Mesenchymal stem cell (in vitro differentiated cells and primary cell): ENCODE results near the gene COX7B2.
A peak's percentile ranks its signal among the peaks of the same experiment; 100 is the strongest.

Experiments used
- DNase-seq: peaks from one replicate; pipeline ENCODE4 v3.0.0-alpha.2; 2013
- H2AFZ ChIP-seq: one replicate; pipeline ENCODE4 v1.6.1; 2013; ENCODE audit warnings: low read depth, mild to moderate bottlenecking, control low read depth, inconsistent platforms, low read length, moderate library complexity
- H2AK5ac ChIP-seq: 2 replicates; pipeline ENCODE4 v1.6.1; 2013; ENCODE audit warnings: low read length, moderate library complexity, mild to moderate bottlenecking, inconsistent platforms; ENCODE audit not compliant: severe bottlenecking
- H2BK120ac ChIP-seq: one replicate; pipeline ENCODE4 v1.6.1; 2013; ENCODE audit warnings: low read depth, mild to moderate bottlenecking, inconsistent platforms, low read length, moderate library complexity
- H2BK12ac ChIP-seq, 2 experiments: one replicate each; pipeline ENCODE4 v1.6.1; 2013; ENCODE audit warnings: inconsistent platforms in 2 of 2, low read length in 2 of 2, mild to moderate bottlenecking in 2 of 2, moderate library complexity in 2 of 2, control low read depth in 1 of 2
- H2BK15ac ChIP-seq: one replicate; pipeline ENCODE4 v1.6.1; 2013; ENCODE audit warnings: mild to moderate bottlenecking, low read depth, inconsistent platforms; ENCODE audit not compliant: poor library complexity, severe bottlenecking
- H2BK5ac ChIP-seq: 2 replicates; pipeline ENCODE4 v1.6.1; 2013; ENCODE audit warnings: low read depth, mild to moderate bottlenecking, low read length, control low read depth, inconsistent platforms; ENCODE audit not compliant: poor library complexity, severe bottlenecking
- H3K14ac ChIP-seq, 2 experiments: one replicate each; pipeline ENCODE4 v1.6.1; 2013; ENCODE audit warnings: inconsistent platforms in 2 of 2, low read length in 2 of 2, control low read depth in 1 of 2, mild to moderate bottlenecking in 1 of 2, moderate library complexity in 1 of 2
- H3K18ac ChIP-seq, 2 experiments: one replicate each; pipeline ENCODE4 v1.6.1; 2013; ENCODE audit warnings: inconsistent platforms in 2 of 2, low read length in 2 of 2, control low read depth in 1 of 2, low read depth in 1 of 2, mild to moderate bottlenecking in 1 of 2
- H3K23ac ChIP-seq, 2 experiments: one replicate each; pipeline ENCODE4 v1.6.1; 2013; ENCODE audit warnings: inconsistent platforms in 2 of 2, low read length in 2 of 2, mild to moderate bottlenecking in 2 of 2, moderate library complexity in 2 of 2, control low read depth in 1 of 2
- H3K27ac ChIP-seq: 2 replicates; pipeline ENCODE4 v1.5.1; 2013; ENCODE audit warnings: mild to moderate bottlenecking, moderate library complexity, low read length, control low read depth, inconsistent platforms; ENCODE audit not compliant: poor library complexity, severe bottlenecking
- H3K27me3 ChIP-seq, 2 experiments: 2 replicates each; pipeline versions ENCODE4 v1.6.1 to v1.7.0; 2013; ENCODE audit warnings: low read length in 2 of 2, mild to moderate bottlenecking in 2 of 2, moderate library complexity in 2 of 2, control low read depth in 1 of 2, inconsistent platforms in 1 of 2; ENCODE audit not compliant: control insufficient read depth in 1 of 2, insufficient read depth in 1 of 2
- H3K36me3 ChIP-seq, 2 experiments: 2 replicates each; pipeline versions ENCODE4 v1.6.1 to v1.7.0; 2013; ENCODE audit warnings: low read length in 2 of 2, control low read depth in 1 of 2, inconsistent platforms in 1 of 2, low read depth in 1 of 2, mild to moderate bottlenecking in 1 of 2; ENCODE audit not compliant: insufficient read depth in 2 of 2, control insufficient read depth in 1 of 2
- H3K4ac ChIP-seq, 2 experiments: one replicate each; pipeline ENCODE4 v1.6.1; 2013; ENCODE audit warnings: inconsistent platforms in 2 of 2, low read length in 2 of 2, mild to moderate bottlenecking in 2 of 2, moderate library complexity in 2 of 2, control low read depth in 1 of 2, low read depth in 1 of 2
- H3K4me1 ChIP-seq: 2 replicates; pipeline ENCODE4 v1.6.1; 2013; ENCODE audit warnings: low read depth, low read length, control low read depth; ENCODE audit not compliant: control insufficient read depth, insufficient read depth
- H3K4me2 ChIP-seq: 2 replicates; pipeline ENCODE4 v1.6.1; 2013; ENCODE audit warnings: low read length, mild to moderate bottlenecking, inconsistent platforms; ENCODE audit not compliant: poor library complexity, severe bottlenecking
- H3K4me3 ChIP-seq, 2 experiments: 2 replicates each; pipeline versions ENCODE4 v1.5.1 to v1.7.0; 2013; ENCODE audit warnings: low read length in 2 of 2, mild to moderate bottlenecking in 2 of 2, control low read depth in 1 of 2, low read depth in 1 of 2; ENCODE audit not compliant: insufficient read depth in 1 of 2
- H3K79me1 ChIP-seq: replicated peaks from 2 replicates; pipeline ENCODE4 v1.6.1; 2013; ENCODE audit warnings: mild to moderate bottlenecking, control low read depth, low read length, inconsistent platforms; ENCODE audit not compliant: poor library complexity, severe bottlenecking
- H3K9ac ChIP-seq: 2 replicates; pipeline ENCODE4 v1.7.0; 2013; ENCODE audit warnings: mild to moderate bottlenecking, low read length, moderate library complexity
- H3K9me3 ChIP-seq: 2 replicates; pipeline ENCODE4 v1.7.0; 2013; ENCODE audit warnings: mild to moderate bottlenecking, low read length; ENCODE audit not compliant: control insufficient read depth
- H4K8ac ChIP-seq: one replicate; pipeline ENCODE4 v1.6.1; 2013; ENCODE audit warnings: inconsistent platforms, mild to moderate bottlenecking, low read length, moderate library complexity
- H4K91ac ChIP-seq: one replicate; pipeline ENCODE4 v1.6.1; 2013; ENCODE audit warnings: mild to moderate bottlenecking, low read length, inconsistent platforms
- WGBS: methylation state at CpG from one replicate; pipeline ENCODE4 v1.1.7; 2013; ENCODE audit warnings: mixed read lengths; 5-methylcytosine and 5-hydroxymethylcytosine counted together

Gene COX7B2

DNA sequence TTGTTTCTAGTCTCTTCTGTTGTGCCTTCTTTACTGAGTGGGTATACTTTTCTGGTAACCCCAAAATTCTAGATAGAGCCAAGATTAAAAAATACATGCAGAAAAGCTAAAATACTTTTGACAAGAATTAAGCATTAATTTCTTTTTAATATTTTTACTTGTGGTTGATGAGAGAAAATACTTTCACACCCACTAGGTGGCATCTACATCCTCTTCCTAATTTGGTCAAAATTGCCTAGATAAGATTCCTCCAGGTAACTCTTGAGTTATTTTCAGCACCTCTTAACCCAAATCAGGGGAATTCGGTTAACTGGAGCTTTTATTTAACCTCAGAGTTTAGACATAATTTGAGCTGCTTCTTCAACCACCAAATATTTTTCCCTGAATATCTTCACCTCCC lies 28.4 kb upstream of the COX7B2 start:
- Histone ChIP-seq H3K23ac (no peak overlapping the region), H2AFZ (no peak overlapping the region), H2BK120ac (no peak overlapping the region), H3K4me2 (no peak overlapping the region), H3K4me1 (no peaks in the 10 kb centered on the region), H3K27ac (no peak overlapping the region), H2AK5ac (no peak overlapping the region), H3K79me1 (no peaks in the 10 kb centered on the region), H2BK5ac (no peak overlapping the region), H3K9me3 (no peaks in the 10 kb centered on the region), H2BK12ac (no peak overlapping the region), H2BK15ac (no peak overlapping the region), H3K4me3 (no peak overlapping the region), H4K8ac (no peak overlapping the region), H4K91ac (no peak overlapping the region), H3K27me3 (no peaks in the 10 kb centered on the region), H3K9ac (no peak overlapping the region), H3K4ac (no peak overlapping the region), H3K18ac (no peak overlapping the region), H3K14ac (no peak overlapping the region), H3K36me3 (no peaks in the 10 kb centered on the region)
- WGBS = 80% methylated on average over 1 of the region's 1 CpG
- DNase-seq = no peak

- Histone ChIP-seq H2BK5ac (no peak overlapping the region), H4K8ac (no peak overlapping the region), H3K4me3 (no peak overlapping the region), H3K18ac (no peak overlapping the region), H3K79me1 (no peaks in the 10 kb centered on the region), H3K23ac (no peak overlapping the region), H2BK12ac (no peak overlapping the region), H3K9ac (no peak overlapping the region), H3K14ac (no peak overlapping the region), H2BK120ac (no peak overlapping the region), H3K4me1 (no peaks in the 10 kb centered on the region), H4K91ac (no peak overlapping the region), H2AFZ (no peak overlapping the region), H3K4me2 (no peak overlapping the region), H2BK15ac (no peak overlapping the region), H2AK5ac (no peak overlapping the region), H3K36me3 (no peaks in the 10 kb centered on the region), H3K27me3 (no peaks in the 10 kb centered on the region), H3K4ac (no peak overlapping the region), H3K9me3 (no peaks in the 10 kb centered on the region), H3K27ac (no peak overlapping the region)
- 90% methylated on average over 1 of the region's 2 CpGs for WGBS
- DNase-seq = no peak
These were observed 25.7 kb upstream of the COX7B2 start for GRCh38 chr4:46934726-46935125.

DNA sequence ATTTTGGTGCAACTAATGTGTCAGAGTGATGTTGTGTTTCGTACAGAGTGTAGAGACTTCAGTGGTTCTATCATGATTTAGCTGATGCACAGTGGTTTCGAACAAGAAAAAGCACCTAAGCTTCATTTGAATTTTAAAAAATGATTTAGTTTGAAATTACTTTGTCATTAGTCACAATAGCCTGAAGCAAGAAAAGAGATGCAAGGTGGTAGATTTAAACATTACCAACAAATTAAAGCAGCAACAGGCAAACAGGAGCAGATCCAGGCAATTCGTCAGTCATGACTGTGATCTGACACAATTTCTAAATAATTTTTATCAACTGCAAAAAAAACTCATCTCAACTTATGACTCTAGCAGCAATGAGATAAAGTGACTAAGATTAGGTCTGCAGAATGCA lies 24.6 kb upstream of the COX7B2 start:
- Histone ChIP-seq H3K79me1 (no peaks in the 10 kb centered on the region), H2BK12ac (no peak overlapping the region), H2BK120ac (no peak overlapping the region), H3K4me3 (no peak overlapping the region), H3K27ac (no peak overlapping the region), H3K14ac (no peak overlapping the region), H2BK5ac (no peak overlapping the region), H3K27me3 (no peaks in the 10 kb centered on the region), H3K4me2 (no peak overlapping the region), H3K4me1 (no peaks in the 10 kb centered on the region), H3K9ac (no peak overlapping the region), H4K91ac (no peak overlapping the region), H3K18ac (no peak overlapping the region), H3K23ac (no peak overlapping the region), H3K4ac (no peak overlapping the region), H2AK5ac (no peak overlapping the region), H3K36me3 (no peaks in the 10 kb centered on the region), H2BK15ac (no peak overlapping the region), H2AFZ (no peak overlapping the region), H4K8ac (no peak overlapping the region), H3K9me3 (no peaks in the 10 kb centered on the region)
- WGBS = 80% methylated on average over 2 of the region's 3 CpGs
- DNase-seq = no peak

DNA sequence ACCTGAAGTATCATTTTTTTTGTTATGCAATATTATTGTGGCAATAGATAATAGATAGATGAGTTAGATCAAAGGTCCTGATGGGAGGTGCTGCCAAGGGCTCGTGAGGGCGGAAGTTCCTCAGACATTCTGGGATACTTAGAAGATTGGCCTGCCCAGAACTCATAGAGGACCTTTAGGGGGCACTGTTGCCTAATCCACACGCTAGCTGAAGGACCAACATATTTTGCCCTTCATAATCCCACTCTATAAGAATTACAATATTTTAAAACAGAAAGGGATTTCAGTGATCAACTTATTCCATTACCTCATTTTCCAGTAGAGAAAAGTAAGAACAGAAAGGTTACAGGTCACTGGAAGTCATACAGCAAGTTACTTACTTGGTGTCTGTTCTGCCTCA lies 22.9 kb upstream of the COX7B2 start:
- Histone ChIP-seq H3K14ac (no peak overlapping the region), H2AFZ (no peak overlapping the region), H2BK5ac (no peak overlapping the region), H2BK12ac (no peak overlapping the region), H3K4me1 (no peaks in the 10 kb centered on the region), H3K27ac (no peak overlapping the region), H4K8ac (no peak overlapping the region), H3K79me1 (no peaks in the 10 kb centered on the region), H4K91ac (no peak overlapping the region), H3K18ac (no peak overlapping the region), H3K9me3 (no peaks in the 10 kb centered on the region), H3K27me3 (peaks cover 0 to 3% of the 10 kb centered on the region in 2 experiments), H3K4me3 (no peak overlapping the region), H3K23ac (no peak overlapping the region), H2AK5ac (no peak overlapping the region), H3K4ac (no peak overlapping the region), H3K4me2 (no peak overlapping the region), H2BK15ac (no peak overlapping the region), H3K36me3 (no peaks in the 10 kb centered on the region), H2BK120ac (no peak overlapping the region), H3K9ac (no peak overlapping the region)
- 38% methylated on average over 2 of the region's 3 CpGs for WGBS
- DNase-seq = peak; percentile 65
